Effector memory CD4-positive, alpha-beta T cell (primary cell): ENCODE results near the gene WWP2.

Experiments used
- DNase-seq, 3 donors: peaks; one replicate each; pipeline ENCODE4 v3.0.0-alpha.2; 2020
- H3K27ac ChIP-seq: 2 replicates; pipeline ENCODE4 v1.7.0; 2013; ENCODE audit warnings: mild to moderate bottlenecking, low read length, moderate library complexity; ENCODE audit not compliant: insufficient read depth, poor library complexity, severe bottlenecking
- H3K27me3 ChIP-seq: replicated peaks from 2 replicates; pipeline ENCODE4 v1.7.0; 2013; ENCODE audit warnings: mild to moderate bottlenecking, low read length; ENCODE audit not compliant: insufficient read depth, control insufficient read depth, poor library complexity, severe bottlenecking
- H3K36me3 ChIP-seq: 2 replicates; pipeline ENCODE4 v1.7.0; 2013; ENCODE audit warnings: mild to moderate bottlenecking, low read length, moderate library complexity; ENCODE audit not compliant: control insufficient read depth, insufficient read depth
- H3K4me1 ChIP-seq: 2 replicates; pipeline ENCODE4 v1.7.0; 2013; ENCODE audit warnings: low read length, mild to moderate bottlenecking; ENCODE audit not compliant: control insufficient read depth, insufficient read depth, poor library complexity, severe bottlenecking
- H3K4me3 ChIP-seq: 2 replicates; pipeline ENCODE4 v1.7.0; 2013; ENCODE audit warnings: low read length, low read depth, mild to moderate bottlenecking; ENCODE audit not compliant: insufficient read depth, poor library complexity, severe bottlenecking
- H3K9me3 ChIP-seq: 2 replicates; pipeline ENCODE4 v1.7.0; 2013; ENCODE audit warnings: mild to moderate bottlenecking, low read length, moderate library complexity; ENCODE audit not compliant: control insufficient read depth

The WWP2 gene

DNA sequence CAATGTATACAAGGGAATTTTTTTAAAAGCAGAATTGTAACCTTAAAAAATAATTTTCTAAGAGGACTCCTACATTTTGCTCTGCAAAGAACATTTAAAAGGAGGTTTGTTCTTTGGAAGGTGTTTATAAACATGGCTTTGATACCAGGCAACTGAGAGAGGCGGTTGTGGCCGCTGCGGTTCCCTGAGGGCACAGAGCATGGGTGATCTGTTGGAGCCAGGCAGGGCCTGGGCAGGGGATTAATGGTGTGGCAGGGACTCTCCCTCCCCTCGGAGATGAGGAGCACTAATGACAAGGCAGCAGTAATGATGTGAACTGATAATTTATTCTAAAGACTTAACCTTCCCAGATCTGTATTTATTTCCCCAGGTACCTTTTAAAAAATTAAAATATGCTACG is 65.4 kb downstream of the WWP2 start:
- H3K27ac ChIP-seq, result no peak overlapping the region
- no peaks in the 10 kb centered on the region for H3K27me3 ChIP-seq
- H3K36me3 ChIP-seq, result no peaks in the 10 kb centered on the region
- no peaks in the 10 kb centered on the region for H3K9me3 ChIP-seq
- H3K4me1 ChIP-seq, result no peaks in the 10 kb centered on the region
- H3K4me3 ChIP-seq, result no peak overlapping the region
- DNase-seq, result no peak

DNA sequence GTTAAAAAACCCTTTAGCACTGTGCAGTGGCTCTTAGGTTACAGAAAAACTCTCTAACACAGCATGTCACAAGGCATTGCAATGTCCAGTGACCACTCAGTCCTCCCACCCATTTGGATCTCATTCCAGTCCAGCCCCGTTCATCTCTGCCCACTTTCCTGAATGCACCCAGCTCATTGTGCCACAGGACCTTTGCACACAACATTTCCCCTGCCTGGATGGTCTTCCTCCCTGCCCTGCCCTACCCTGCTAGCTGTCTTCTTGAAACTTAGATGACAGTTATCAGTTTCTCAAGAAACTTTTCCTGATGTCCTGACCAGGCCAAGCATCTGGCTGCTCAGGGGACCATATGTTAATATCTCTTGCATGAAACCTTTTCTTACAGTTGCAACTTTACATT is 67.2 kb downstream of the WWP2 start:
- Histone ChIP-seq H3K27me3 (no peaks in the 10 kb centered on the region), H3K9me3 (no peaks in the 10 kb centered on the region), H3K4me3 (no peak overlapping the region), H3K27ac (no peak overlapping the region), H3K4me1 (no peaks in the 10 kb centered on the region), H3K36me3 (no peaks in the 10 kb centered on the region)
- DNase-seq, result no peak

DNA sequence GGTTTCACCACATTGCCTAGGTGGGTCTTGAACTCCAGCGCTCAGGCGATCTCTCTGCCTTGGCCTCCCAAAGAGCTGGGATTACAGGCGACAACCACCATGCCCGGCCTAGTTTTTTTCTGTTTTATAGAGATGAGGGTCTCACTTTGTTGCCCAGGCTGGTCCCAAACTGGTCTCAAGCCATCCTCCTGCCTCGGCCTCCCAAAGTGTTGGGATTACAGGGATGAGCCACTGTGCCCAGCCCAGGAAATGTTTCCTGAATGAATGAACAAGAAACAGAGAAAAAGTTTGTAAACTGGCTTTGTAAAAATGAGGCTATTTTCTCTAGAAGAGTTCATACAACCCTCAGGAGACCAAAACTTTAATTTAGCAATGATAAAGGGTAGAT is 68.0 kb downstream of the WWP2 start:
- H3K36me3 ChIP-seq, result no peaks in the 10 kb centered on the region
- no peak for DNase-seq

DNA sequence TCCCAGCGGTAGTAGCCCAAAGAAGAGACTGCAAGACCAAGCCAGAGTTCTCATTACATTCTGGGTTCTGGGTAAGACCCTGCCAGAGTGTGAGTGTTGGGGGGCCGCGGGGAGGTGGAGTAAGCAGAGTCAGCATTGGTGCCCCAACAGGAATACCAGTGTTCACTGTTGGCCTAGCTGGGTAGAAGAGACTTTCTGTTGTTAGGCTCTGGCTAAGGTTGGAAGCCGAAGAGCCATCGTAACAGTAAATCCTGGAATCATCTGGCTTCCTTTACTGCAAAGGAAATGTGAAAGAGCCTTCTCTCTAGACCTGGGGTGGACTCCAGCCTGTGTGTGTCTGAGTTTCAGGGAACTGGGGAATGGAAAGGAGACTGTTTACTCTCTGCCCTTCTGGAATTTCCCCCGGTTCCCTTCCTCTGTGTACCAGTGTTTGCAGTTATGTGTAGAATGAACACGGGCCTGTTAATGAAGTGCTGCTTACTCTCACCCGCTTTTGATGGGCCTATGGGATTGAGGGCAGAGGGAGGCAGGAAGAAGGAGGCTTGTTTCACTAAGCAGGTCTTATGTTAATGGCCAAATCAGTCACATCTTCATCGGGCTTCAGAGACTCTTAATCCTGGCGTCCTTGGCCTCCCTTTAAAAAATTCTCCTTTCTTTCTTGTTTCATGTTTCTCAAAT is 68.5 kb downstream of the WWP2 start:
- no peak for DNase-seq
- Histone ChIP-seq H3K27ac (no peak overlapping the region), H3K27me3 (no peaks in the 10 kb centered on the region), H3K4me1 (no peaks in the 10 kb centered on the region), H3K9me3 (no peaks in the 10 kb centered on the region), H3K4me3 (no peak overlapping the region), H3K36me3 (no peaks in the 10 kb centered on the region)

More for the DNA sequence above, 68.0 kb downstream of the WWP2 start:
- H3K27ac ChIP-seq, result no peak overlapping the region
- no peaks in the 10 kb centered on the region for H3K9me3 ChIP-seq
- H3K4me1 ChIP-seq, result no peaks in the 10 kb centered on the region
- H3K27me3 ChIP-seq, result no peaks in the 10 kb centered on the region
- H3K4me3 ChIP-seq, result no peak overlapping the region

DNA sequence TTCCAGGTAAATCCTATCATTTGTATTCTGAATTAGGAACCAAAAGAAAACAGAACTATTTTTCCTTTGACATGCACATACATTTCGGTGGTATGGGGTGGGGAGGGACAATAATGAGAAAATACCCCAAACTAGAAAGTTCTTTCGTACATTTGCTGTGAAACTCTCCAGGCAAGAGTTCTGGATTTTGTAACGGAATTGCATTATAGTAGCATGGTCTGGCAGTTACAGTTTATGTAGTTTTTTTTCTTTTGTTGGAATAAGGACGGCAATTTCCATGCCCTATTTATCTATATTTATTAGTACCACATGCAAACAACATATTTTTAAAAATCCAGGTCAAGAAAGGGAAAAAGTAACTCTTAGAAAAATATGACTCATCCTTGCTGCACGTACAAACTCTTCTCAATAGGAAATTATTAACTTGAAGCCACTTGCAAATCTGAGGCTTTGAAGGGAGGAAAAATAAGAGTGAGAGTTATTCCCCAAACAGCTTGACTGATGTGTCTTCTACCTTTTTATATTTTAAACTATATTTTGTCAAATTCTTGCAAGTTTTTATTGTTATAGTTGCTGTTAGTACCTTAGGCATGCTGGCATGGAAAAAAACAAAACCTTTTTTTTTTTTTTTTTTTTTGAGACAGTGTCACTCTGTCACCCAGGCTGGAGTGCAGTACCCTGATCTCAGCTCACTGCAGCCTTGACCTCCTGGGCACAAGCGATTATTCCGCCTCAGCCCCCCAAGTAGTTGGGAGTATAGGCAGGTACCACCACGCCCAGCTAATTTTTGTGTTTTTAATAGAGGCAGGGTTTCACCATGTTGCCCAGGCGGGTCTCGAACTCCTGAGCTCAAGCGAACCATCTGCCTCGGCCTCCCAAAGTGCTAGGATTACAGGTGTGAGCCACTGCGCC is 69.3 kb downstream of the WWP2 start:
- no peak for DNase-seq
- no peaks in the 10 kb centered on the region for H3K36me3 ChIP-seq

DNA sequence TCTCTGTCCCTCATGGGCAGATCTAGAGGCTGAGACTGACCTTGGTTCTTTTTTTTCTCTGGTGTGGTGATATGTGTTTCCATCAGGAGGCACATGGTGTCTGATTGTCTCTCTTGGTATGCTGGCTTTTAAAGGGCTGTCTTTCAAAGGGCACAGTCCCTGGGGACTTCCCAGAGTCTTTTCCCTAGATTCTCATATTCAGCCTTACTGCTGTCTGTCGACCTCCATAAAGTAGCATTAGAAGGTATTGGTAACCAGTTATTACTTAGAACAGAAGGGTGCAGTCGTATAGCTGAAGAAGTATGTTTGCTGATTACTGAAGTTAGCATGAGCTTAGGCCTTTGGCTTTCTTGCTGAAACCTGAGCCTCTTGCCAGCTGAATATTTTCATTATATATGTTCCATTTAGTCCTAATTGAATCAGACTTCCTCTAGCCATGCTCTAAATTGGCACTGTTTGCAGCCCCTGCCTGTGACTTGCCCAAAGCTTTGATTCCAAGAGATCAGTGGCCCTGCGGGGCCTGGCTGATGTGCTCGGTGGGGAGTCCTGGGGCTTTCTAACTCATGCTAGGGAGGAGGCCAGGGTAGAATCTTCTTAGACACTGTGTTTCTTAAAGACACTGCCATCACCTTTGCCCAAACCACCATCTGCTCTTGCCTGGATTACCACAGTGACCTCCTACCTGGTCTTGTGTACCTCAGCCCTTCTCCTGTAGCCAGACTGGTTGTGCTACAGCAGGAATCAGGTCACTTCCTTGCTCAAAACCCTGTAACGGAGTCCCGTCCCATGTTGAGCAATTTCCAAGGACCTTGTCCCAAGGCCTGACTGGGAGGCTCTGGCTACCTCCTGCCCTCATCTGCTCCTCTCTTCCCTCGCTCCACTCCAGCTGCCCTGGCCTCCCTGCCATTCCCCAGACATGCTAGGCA is 71.5 kb downstream of the WWP2 start:
- Histone ChIP-seq H3K9me3 (no peaks in the 10 kb centered on the region), H3K27ac (no peak overlapping the region), H3K4me1 (no peaks in the 10 kb centered on the region), H3K27me3 (no peaks in the 10 kb centered on the region), H3K36me3 (peaks cover 6% of the 10 kb centered on the region), H3K4me3 (no peak overlapping the region)
- DNase-seq, result no peak

More for the DNA sequence above, 69.3 kb downstream of the WWP2 start:
- no peaks in the 10 kb centered on the region for H3K4me1 ChIP-seq
- no peak overlapping the region for H3K4me3 ChIP-seq
- no peak overlapping the region for H3K27ac ChIP-seq
- no peaks in the 10 kb centered on the region for H3K9me3 ChIP-seq
- H3K27me3 ChIP-seq, result no peaks in the 10 kb centered on the region

DNA sequence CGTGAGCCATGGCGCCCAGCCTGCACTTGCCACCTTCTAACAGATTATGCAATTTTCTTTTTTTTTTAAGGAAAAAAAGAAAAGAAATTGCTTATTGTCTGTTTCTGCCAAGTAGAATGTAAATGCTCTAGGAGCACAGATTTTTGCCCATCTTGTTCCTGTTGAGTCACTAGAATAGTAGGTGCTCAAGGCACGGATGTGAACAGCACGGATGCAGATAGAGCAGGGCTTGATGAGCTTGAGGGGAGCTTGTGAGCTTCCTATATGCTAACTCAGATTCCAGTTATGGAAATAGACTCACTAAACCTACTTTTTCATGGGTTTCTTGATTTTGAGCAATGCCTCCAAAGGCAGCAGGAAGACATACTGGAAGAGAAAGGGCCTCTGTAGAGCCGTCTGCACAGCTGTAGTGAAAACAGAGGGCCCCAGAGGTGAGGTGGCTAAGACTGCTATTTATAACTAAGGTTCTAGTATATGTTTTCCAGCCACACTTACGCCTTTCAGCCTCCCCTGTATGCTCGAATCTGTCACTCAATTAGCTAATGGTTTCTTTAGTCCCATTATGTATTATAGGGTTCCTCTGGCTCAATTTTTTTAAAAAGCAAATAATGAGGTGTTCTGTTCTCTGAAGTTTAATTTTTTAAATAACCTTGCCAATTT is 72.8 kb downstream of the WWP2 start:
- no peak for DNase-seq
- peaks cover 6% of the 10 kb centered on the region for H3K36me3 ChIP-seq
- H3K4me3 ChIP-seq, result no peak overlapping the region
- H3K4me1 ChIP-seq, result no peaks in the 10 kb centered on the region
- H3K27me3 ChIP-seq, result no peaks in the 10 kb centered on the region
- no peak overlapping the region for H3K27ac ChIP-seq
- H3K9me3 ChIP-seq, result no peaks in the 10 kb centered on the region

DNA sequence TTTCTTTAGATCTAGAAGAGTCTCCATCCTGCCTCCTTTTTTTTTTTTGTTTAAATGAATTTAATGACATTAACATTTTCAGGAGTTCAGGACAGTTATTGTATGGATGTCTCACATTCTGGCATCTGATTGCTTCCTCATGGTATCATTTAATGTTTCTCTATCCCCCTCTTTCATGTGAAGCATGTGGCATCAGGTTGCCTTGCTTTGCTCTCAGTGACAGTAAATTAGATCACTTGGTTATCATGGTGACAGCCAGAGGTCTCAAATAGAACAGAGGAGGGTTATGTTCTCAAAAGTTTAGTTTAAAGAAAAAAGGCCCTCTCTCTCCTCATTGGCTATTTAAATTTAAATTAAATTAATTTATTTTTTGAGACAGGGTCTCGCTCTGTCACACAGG is 74.1 kb downstream of the WWP2 start:
- H3K4me3 ChIP-seq, result no peak overlapping the region
- peaks cover 7% of the 10 kb centered on the region for H3K36me3 ChIP-seq
- no peak for DNase-seq
- H3K27me3 ChIP-seq, result no peaks in the 10 kb centered on the region
- no peak overlapping the region for H3K27ac ChIP-seq
- H3K4me1 ChIP-seq, result no peaks in the 10 kb centered on the region
- no peaks in the 10 kb centered on the region for H3K9me3 ChIP-seq

DNA sequence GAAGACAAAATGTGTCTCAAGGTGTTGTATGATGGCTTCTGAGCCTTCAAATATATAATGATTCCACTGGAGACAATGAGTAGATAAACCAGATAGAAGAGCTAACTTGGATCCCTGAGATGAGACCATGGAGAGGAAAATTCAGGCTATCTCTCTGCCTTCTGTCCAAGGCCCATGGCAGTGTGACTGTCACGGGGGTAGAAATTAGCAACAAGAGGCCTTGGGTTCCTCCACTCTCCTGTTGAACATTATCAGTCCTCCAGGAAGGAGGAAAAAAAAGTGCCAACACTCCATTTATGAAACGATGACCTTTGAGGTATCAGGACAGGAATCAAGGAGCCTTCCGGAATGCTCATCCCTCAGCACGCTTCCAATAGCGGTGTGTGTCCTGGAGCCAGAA is 75.2 kb downstream of the WWP2 start:
- H3K4me3 ChIP-seq, result no peak overlapping the region
- no peak for DNase-seq
- peaks cover 17% of the 10 kb centered on the region for H3K36me3 ChIP-seq
- no peaks in the 10 kb centered on the region for H3K27me3 ChIP-seq
- H3K4me1 ChIP-seq, result no peaks in the 10 kb centered on the region
- H3K9me3 ChIP-seq, result no peaks in the 10 kb centered on the region
- no peak overlapping the region for H3K27ac ChIP-seq
